Measurements from ENCODE around the gene LRFN5.
"Not testable (repeated sequence)": the region's sequence is repeated elsewhere in the genome, so short reads cannot be mapped to it uniquely, and the experiment has no call there.

The LRFN5 gene

GRCh38 chr14:41749429-41749828 is 142.8 kb downstream of the LRFN5 start:
- Histone ChIP-seq H3K27me3 (ENCODE audit: control insufficient read depth, insufficient read depth, low read length) (no peaks in the 10 kb centered on the region), H3K4me3 (ENCODE audit: low read length) (peak overlapping the region; percentile 26), H3K4me1 (ENCODE audit: control insufficient read depth, insufficient read depth, low read length) (no peaks in the 10 kb centered on the region), H3K9ac (ENCODE audit: low read length) (no peak overlapping the region), H3K27ac (ENCODE audit: low read depth, low read length) (no peak overlapping the region), H3K36me3 (ENCODE audit: control insufficient read depth, insufficient read depth, low read length) (no peaks in the 10 kb centered on the region)

GRCh38 chr14:41750575-41750974 is 143.9 kb downstream of the LRFN5 start:
- H3K36me3 ChIP-seq (ENCODE audit: control insufficient read depth, insufficient read depth, low read length); H3K27me3 ChIP-seq (ENCODE audit: control insufficient read depth, insufficient read depth, low read length); H3K4me1 ChIP-seq (ENCODE audit: control insufficient read depth, insufficient read depth, low read length); H3K4me3 ChIP-seq (ENCODE audit: low read length); H3K9ac ChIP-seq (ENCODE audit: low read length); H3K27ac ChIP-seq (ENCODE audit: low read depth, low read length): not testable (repeated sequence)

- Histone ChIP-seq H3K4me3 (ENCODE audit: low read length) (no peak overlapping the region), H3K4me1 (ENCODE audit: control insufficient read depth, insufficient read depth, low read length) (no peaks in the 10 kb centered on the region), H3K9ac (ENCODE audit: low read length) (no peak overlapping the region), H3K27me3 (ENCODE audit: control insufficient read depth, insufficient read depth, low read length) (no peaks in the 10 kb centered on the region), H3K36me3 (ENCODE audit: control insufficient read depth, insufficient read depth, low read length) (no peaks in the 10 kb centered on the region), H3K27ac (ENCODE audit: low read depth, low read length) (no peak overlapping the region)
Observed at GRCh38 chr14:41758011-41758665, 151.5 kb downstream of the LRFN5 start.

- H3K27me3 ChIP-seq (ENCODE audit: control insufficient read depth, insufficient read depth, low read length), result no peaks in the 10 kb centered on the region
- no peaks in the 10 kb centered on the region for H3K36me3 ChIP-seq (ENCODE audit: control insufficient read depth, insufficient read depth, low read length)
Observed at GRCh38 chr14:41761204-41761603, 154.5 kb downstream of the LRFN5 start.

GRCh38 chr14:41766772-41767171 is 160.1 kb downstream of the LRFN5 start:
- Histone ChIP-seq H3K27me3 (ENCODE audit: control insufficient read depth, insufficient read depth, low read length) (no peaks in the 10 kb centered on the region), H3K4me3 (ENCODE audit: low read length) (no peak overlapping the region), H3K9ac (ENCODE audit: low read length) (no peak overlapping the region), H3K36me3 (ENCODE audit: control insufficient read depth, insufficient read depth, low read length) (no peaks in the 10 kb centered on the region), H3K27ac (ENCODE audit: low read depth, low read length) (no peak overlapping the region), H3K4me1 (ENCODE audit: control insufficient read depth, insufficient read depth, low read length) (no peaks in the 10 kb centered on the region)

More at GRCh38 chr14:41761204-41761603, 154.5 kb downstream of the LRFN5 start:
- no peaks in the 10 kb centered on the region for H3K4me1 ChIP-seq (ENCODE audit: control insufficient read depth, insufficient read depth, low read length)
- no peak overlapping the region for H3K27ac ChIP-seq (ENCODE audit: low read depth, low read length)
- H3K4me3 ChIP-seq (ENCODE audit: low read length), result no peak overlapping the region
- H3K9ac ChIP-seq (ENCODE audit: low read length), result no peak overlapping the region

GRCh38 chr14:41773536-41774279 is 167.0 kb downstream of the LRFN5 start:
- Histone ChIP-seq H3K4me3 (ENCODE audit: low read length) (no peak overlapping the region), H3K36me3 (ENCODE audit: control insufficient read depth, insufficient read depth, low read length) (no peaks in the 10 kb centered on the region), H3K4me1 (ENCODE audit: control insufficient read depth, insufficient read depth, low read length) (no peaks in the 10 kb centered on the region), H3K27me3 (ENCODE audit: control insufficient read depth, insufficient read depth, low read length) (no peaks in the 10 kb centered on the region), H3K27ac (ENCODE audit: low read depth, low read length) (no peak overlapping the region), H3K9ac (ENCODE audit: low read length) (no peak overlapping the region)

GRCh38 chr14:41782511-41782910 is 175.8 kb downstream of the LRFN5 start:
- Histone ChIP-seq H3K27me3 (ENCODE audit: control insufficient read depth, insufficient read depth, low read length) (no peaks in the 10 kb centered on the region), H3K27ac (ENCODE audit: low read depth, low read length) (no peak overlapping the region), H3K9ac (ENCODE audit: low read length) (no peak overlapping the region), H3K36me3 (ENCODE audit: control insufficient read depth, insufficient read depth, low read length) (no peaks in the 10 kb centered on the region), H3K4me1 (ENCODE audit: control insufficient read depth, insufficient read depth, low read length) (no peaks in the 10 kb centered on the region), H3K4me3 (ENCODE audit: low read length) (no peak overlapping the region)

GRCh38 chr14:41783403-41783802 is 176.7 kb downstream of the LRFN5 start:
- H3K4me3 ChIP-seq (ENCODE audit: low read length), result no peak overlapping the region
- no peak overlapping the region for H3K27ac ChIP-seq (ENCODE audit: low read depth, low read length)
- no peaks in the 10 kb centered on the region for H3K36me3 ChIP-seq (ENCODE audit: control insufficient read depth, insufficient read depth, low read length)
- H3K9ac ChIP-seq (ENCODE audit: low read length), result no peak overlapping the region
- H3K4me1 ChIP-seq (ENCODE audit: control insufficient read depth, insufficient read depth, low read length), result no peaks in the 10 kb centered on the region
- no peaks in the 10 kb centered on the region for H3K27me3 ChIP-seq (ENCODE audit: control insufficient read depth, insufficient read depth, low read length)

- Histone ChIP-seq H3K27ac (ENCODE audit: low read depth, low read length) (no peak overlapping the region), H3K9ac (ENCODE audit: low read length) (no peak overlapping the region), H3K36me3 (ENCODE audit: control insufficient read depth, insufficient read depth, low read length) (no peaks in the 10 kb centered on the region), H3K27me3 (ENCODE audit: control insufficient read depth, insufficient read depth, low read length) (no peaks in the 10 kb centered on the region), H3K4me3 (ENCODE audit: low read length) (no peak overlapping the region), H3K4me1 (ENCODE audit: control insufficient read depth, insufficient read depth, low read length) (no peaks in the 10 kb centered on the region)
Observed at GRCh38 chr14:41785696-41786095, 179.0 kb downstream of the LRFN5 start.

- Histone ChIP-seq H3K4me3 (ENCODE audit: low read length) (no peak overlapping the region), H3K4me1 (ENCODE audit: control insufficient read depth, insufficient read depth, low read length) (no peaks in the 10 kb centered on the region), H3K9ac (ENCODE audit: low read length) (no peak overlapping the region), H3K36me3 (ENCODE audit: control insufficient read depth, insufficient read depth, low read length) (no peaks in the 10 kb centered on the region), H3K27ac (ENCODE audit: low read depth, low read length) (no peak overlapping the region), H3K27me3 (ENCODE audit: control insufficient read depth, insufficient read depth, low read length) (no peaks in the 10 kb centered on the region)
Observed at GRCh38 chr14:41799817-41800216, 193.1 kb downstream of the LRFN5 start.

- H3K4me3 ChIP-seq (ENCODE audit: low read length), result no peak overlapping the region
- H3K9ac ChIP-seq (ENCODE audit: low read length), result no peak overlapping the region
- H3K4me1 ChIP-seq (ENCODE audit: control insufficient read depth, insufficient read depth, low read length), result no peaks in the 10 kb centered on the region
- no peaks in the 10 kb centered on the region for H3K27me3 ChIP-seq (ENCODE audit: control insufficient read depth, insufficient read depth, low read length)
- no peak overlapping the region for H3K27ac ChIP-seq (ENCODE audit: low read depth, low read length)
- H3K36me3 ChIP-seq (ENCODE audit: control insufficient read depth, insufficient read depth, low read length), result no peaks in the 10 kb centered on the region
Observed at GRCh38 chr14:41805633-41806032, 199.0 kb downstream of the LRFN5 start.

- Histone ChIP-seq H3K36me3 (ENCODE audit: control insufficient read depth, insufficient read depth, low read length) (no peaks in the 10 kb centered on the region), H3K4me1 (ENCODE audit: control insufficient read depth, insufficient read depth, low read length) (no peaks in the 10 kb centered on the region), H3K27me3 (ENCODE audit: control insufficient read depth, insufficient read depth, low read length) (no peaks in the 10 kb centered on the region), H3K9ac (ENCODE audit: low read length) (no peak overlapping the region), H3K27ac (ENCODE audit: low read depth, low read length) (no peak overlapping the region), H3K4me3 (ENCODE audit: low read length) (no peak overlapping the region)
Observed at GRCh38 chr14:41806366-41806975, 199.8 kb downstream of the LRFN5 start.

All from rectal smooth muscle tissue (tissue), 1 donor.